ENCODE data around the gene TREM2.

- TF ChIP-seq CTCF (IDR thresholded peaks at IDR 0.05; ENCODE audit: low read length) (no peak), EZH2 (optimal IDR thresholded peaks at IDR 0.05; ENCODE audit: low read depth, low read length) (no peak)
These were observed 16.2 kb upstream of the TREM2 start for GRCh38 chr6:41179163-41179562.

All from MM.1S (cell line).